Tibial nerve (tissue), 4 donors: ENCODE measurements around the gene NUP133. TPM values are rescaled to one million over a fixed set of nuclear protein-coding genes. Genes with fewer than 3 reads are reported as not detected.
A peak's percentile ranks its signal among the peaks of the same experiment; 100 is the strongest.

Source experiments
- DNase-seq, 2 donors: peaks; one replicate each; pipeline ENCODE4 v3.0.0-alpha.2; 2019; ENCODE audit warnings: low spot score in 2 of 2
- H3K27ac ChIP-seq, 4 donors: fragments of 200-600 bp; sonication (generic) in 3 of 4; one replicate each; pipeline ENCODE4 v1.5.1; 2017 to 2019; ENCODE audit warnings: mild to moderate bottlenecking in 1 of 4
- H3K27me3 ChIP-seq, 2 donors: fragments of 200-600 bp; sonication (generic) in 1 of 2; one replicate each; pipeline versions ENCODE4 v1.5.1 to v1.6.0; 2017 to 2019
- H3K36me3 ChIP-seq, 3 donors: fragments of 200-600 bp; sonication (generic); one replicate each; pipeline ENCODE4 v1.5.1; 2018 to 2019
- H3K4me1 ChIP-seq, 4 donors: fragments of 200-600 bp; sonication (generic) in 3 of 4; one replicate each; pipeline ENCODE4 v1.5.1; 2017 to 2019
- H3K4me3 ChIP-seq, 4 donors: fragments of 200-600 bp; sonication (generic) in 3 of 4; one replicate each; pipeline ENCODE4 v1.5.1; 2017 to 2019; ENCODE audit warnings: mild to moderate bottlenecking in 1 of 4, moderate library complexity in 1 of 4
- H3K9me3 ChIP-seq, 4 donors: fragments of 200-600 bp; sonication (generic) in 3 of 4; one replicate each; pipeline ENCODE4 v1.5.1; 2017 to 2019
- CTCF ChIP-seq, 5 experiments: fragments of 200-600 bp in 3 of 5; fragments of 450-650 bp in 2 of 5; sonication (generic) in 3 of 5; IDR thresholded peaks; one replicate each; pipeline ENCODE4 v1.5.1; 2016 to 2019; ENCODE audit warnings: antibody characterized with exemption in 5 of 5, mild to moderate bottlenecking in 3 of 5, moderate library complexity in 2 of 5
- EP300 ChIP-seq, 2 donors: sonication (generic); formaldehyde crosslinking; IDR thresholded peaks; one replicate each; pipeline ENCODE4 v1.6.1; 2017; ENCODE audit warnings: antibody characterized with exemption in 2 of 2, mild to moderate bottlenecking in 1 of 2
- POLR2A ChIP-seq, 2 donors: fragments of 450-650 bp; IDR thresholded peaks; one replicate each; pipeline ENCODE4 v1.6.1; 2017; ENCODE audit warnings: antibody characterized with exemption in 2 of 2, mild to moderate bottlenecking in 2 of 2, moderate library complexity in 2 of 2
- WGBS, 2 donors: methylation state at CpG; one replicate each; pipeline ENCODE4 v1.1.5; 2018; 5-methylcytosine and 5-hydroxymethylcytosine counted together
- total RNA-seq, 4 donors: library from RNA; depleted of rRNA; stranded (reverse); fragments of >200 nt; gene quantifications; one replicate each; pipeline ENCODE4 v1.1.0, GENCODE V29; 2016

NUP133 gene
- total RNA-seq, 4 donors from 2014 or later, result 24.9 to 56.1 (median 43.2) TPM

DNA sequence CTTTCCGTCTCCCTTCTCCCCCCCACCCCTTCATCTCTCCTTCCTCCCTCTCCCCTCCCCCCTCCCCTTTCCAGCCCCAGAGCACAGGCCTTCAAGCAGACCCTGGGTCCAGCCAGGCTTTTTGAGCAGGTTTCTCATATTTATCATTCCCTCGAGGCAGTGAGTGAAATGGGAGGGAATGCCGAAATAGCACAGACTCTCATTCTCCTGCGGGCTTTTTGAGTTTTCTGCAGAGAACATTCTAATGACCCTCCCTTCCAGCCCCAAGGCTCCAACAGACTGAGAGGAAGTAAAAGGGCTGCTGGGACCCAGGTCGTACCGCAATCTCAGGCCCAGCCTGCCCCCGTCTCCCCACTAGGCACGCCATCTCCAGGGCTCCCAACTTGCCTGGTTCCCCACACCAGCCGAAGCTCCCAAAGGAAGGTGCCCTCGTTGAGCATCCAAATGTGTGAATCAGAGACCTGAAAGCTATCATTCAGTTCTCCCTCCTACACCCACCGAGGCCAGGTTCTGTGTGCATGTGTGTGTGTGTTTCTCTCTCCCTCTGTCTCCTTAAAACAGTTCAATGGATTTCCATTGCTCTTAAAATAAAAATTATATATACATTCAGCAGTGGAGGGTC, 96.6 kb downstream of the NUP133 start:
- TF ChIP-seq CTCF (IDR thresholded peaks at IDR 0.05), result no peak
- no peak for TF ChIP-seq POLR2A (IDR thresholded peaks at IDR 0.05)
- TF ChIP-seq EP300 (IDR thresholded peaks at IDR 0.05), result no peak
- Histone ChIP-seq H3K9me3 (no peaks in the 10 kb centered on the region), H3K36me3 (no peaks in the 10 kb centered on the region), H3K27ac (peak overlapping the region in 1 of 4 donors; percentile 38), H3K27me3 (peaks cover 0 to 38% of the 10 kb centered on the region in 2 donors), H3K4me1 (peaks cover 0 to 50% (median 28%) of the 10 kb centered on the region in 4 donors), H3K4me3 (no peak overlapping the region)
- WGBS, 2 donors, result 36 to 43% methylated on average over 11 of the region's 11 CpGs
- no peak for DNase-seq

DNA sequence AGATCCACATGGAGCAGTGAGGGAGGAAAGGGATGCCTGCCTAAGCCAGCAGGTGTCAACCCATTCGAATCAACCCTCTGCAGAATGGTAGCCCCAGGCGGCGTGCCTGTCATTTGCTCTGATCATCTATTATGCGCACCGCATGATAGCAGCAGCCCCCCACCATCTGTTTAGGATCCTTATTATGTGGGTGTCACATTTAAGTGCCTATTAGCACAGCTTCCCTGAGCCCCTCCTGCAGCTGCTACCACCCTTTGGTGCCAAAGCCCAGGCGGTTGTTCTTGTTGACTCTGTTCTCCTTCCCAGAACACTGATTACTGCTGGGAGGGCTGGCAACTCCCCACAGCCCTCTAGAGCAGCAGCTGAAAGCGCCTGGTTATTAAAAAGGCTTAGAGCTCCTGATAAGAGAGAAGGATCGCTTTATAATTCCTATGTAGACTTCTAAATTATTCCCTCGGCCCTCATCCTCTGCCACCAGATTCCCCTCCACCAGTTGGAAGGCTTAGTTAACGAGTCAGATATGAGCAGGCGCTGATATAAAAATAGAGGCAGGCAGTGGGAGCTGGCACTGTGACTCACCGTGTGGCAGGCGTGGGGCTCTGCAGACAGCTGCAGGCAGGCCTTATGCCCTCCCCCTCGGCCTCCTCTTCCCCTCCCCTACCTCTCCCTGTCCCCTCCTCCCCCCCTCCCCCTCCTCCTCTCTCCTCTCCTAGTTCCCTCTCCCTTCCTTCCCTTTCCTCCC, 97.3 kb downstream of the NUP133 start:
- peak overlapping the region in 2 of 4 donors; percentile 24 to 38 for H3K27ac ChIP-seq
- peaks cover 0 to 52% (median 28%) of the 10 kb centered on the region in 4 donors for H3K4me1 ChIP-seq
- H3K27me3 ChIP-seq, result peaks cover 0 to 45% of the 10 kb centered on the region in 2 donors
- H3K4me3 ChIP-seq, result no peak overlapping the region
- no peaks in the 10 kb centered on the region for H3K9me3 ChIP-seq
- no peak for DNase-seq
- no peaks in the 10 kb centered on the region for H3K36me3 ChIP-seq
- WGBS, 2 donors, result 10 to 21% methylated on average over 14 of the region's 14 CpGs
- TF ChIP-seq CTCF (IDR thresholded peaks at IDR 0.05) (peak in 1 of 5 experiments; percentile 9), POLR2A (IDR thresholded peaks at IDR 0.05) (no peak)

DNA sequence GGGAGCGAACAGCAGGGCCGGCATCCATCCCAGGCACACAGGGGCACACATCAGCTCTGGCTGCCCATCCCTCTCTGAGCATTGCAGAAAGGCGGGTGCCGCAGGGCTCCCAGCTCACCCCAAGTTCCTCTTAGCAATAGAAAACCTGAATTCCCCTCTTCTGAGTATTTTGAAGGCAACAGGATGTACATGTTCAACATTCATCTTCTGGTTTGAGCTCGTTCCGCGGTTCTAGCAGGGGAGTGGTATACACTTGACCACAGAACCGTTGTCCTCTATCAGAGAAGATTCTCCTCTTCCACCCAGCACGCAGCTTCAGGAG, 97.8 kb downstream of the NUP133 start:
- H3K36me3 ChIP-seq, result no peaks in the 10 kb centered on the region
- 34 to 49% methylated on average over 8 to 9 of the region's 9 CpGs for WGBS, 2 donors
- H3K4me3 ChIP-seq, result no peak overlapping the region
- H3K4me1 ChIP-seq, result peaks cover 0 to 52% (median 28%) of the 10 kb centered on the region in 4 donors
- no peak for TF ChIP-seq CTCF (IDR thresholded peaks at IDR 0.05)
- TF ChIP-seq POLR2A (IDR thresholded peaks at IDR 0.05), result no peak
- no peak for TF ChIP-seq EP300 (IDR thresholded peaks at IDR 0.05)
- no peak for DNase-seq
- H3K27me3 ChIP-seq, result peaks cover 0 to 50% of the 10 kb centered on the region in 2 donors
- no peaks in the 10 kb centered on the region for H3K9me3 ChIP-seq
- H3K27ac ChIP-seq, result peak overlapping the region in 1 of 4 donors; percentile 38

GRCh38 chr1:229409616-229410369, 98.3 kb downstream of the NUP133 start:
- Histone ChIP-seq H3K9me3 (no peaks in the 10 kb centered on the region), H3K36me3 (no peaks in the 10 kb centered on the region), H3K4me1 (peaks cover 0 to 52% (median 28%) of the 10 kb centered on the region in 4 donors), H3K27ac (peak overlapping the region in 1 of 4 donors; percentile 38), H3K4me3 (no peak overlapping the region), H3K27me3 (peaks cover 0 to 55% of the 10 kb centered on the region in 2 donors)
- WGBS, 2 donors, result 25 to 43% methylated on average over 12 to 15 of the region's 18 CpGs
- DNase-seq, result no peak
- TF ChIP-seq POLR2A (IDR thresholded peaks at IDR 0.05) (no peak), CTCF (IDR thresholded peaks at IDR 0.05) (no peak), EP300 (IDR thresholded peaks at IDR 0.05) (no peak)
